GM12878 (cell line): Measurements from ENCODE around the gene HNRNPF. TPM values are rescaled to one million over a fixed set of nuclear protein-coding genes. Genes with fewer than 3 reads are reported as not detected.

ENCODE experiments used
- ATAC-seq: fragments of 200-7000 bp; cut with Tn5 transposase; 3 replicates; pipeline ENCODE4 v1.9.1; 2020; ENCODE audit warnings: mild to moderate bottlenecking, moderate library complexity
- BruUV-seq: library from RNA; stranded (reverse); fragments of 400-500 nt; replicated peaks from 2 replicates; lab custom pipeline; 2021; lab: Mats Ljungman, UMichigan
- CTCF ChIA-PET: fragments of 300-600 bp; sonication (Branson Sonifier 250); formaldehyde crosslinking; extraction: SDS; loops from one replicate; lab custom pipeline; 2021; ENCODE audit warnings: inconsistent platforms; lab: Yijun Ruan, JAX
- POLR2A ChIA-PET: fragments of 350-600 bp; formaldehyde crosslinking; extraction: SDS; loops from one replicate; lab custom pipeline; 2021; ENCODE audit warnings: inconsistent platforms; lab: Charles Lee
- RAD21 ChIA-PET: fragments of 300-600 bp; sonication (Branson Sonifier 250); formaldehyde crosslinking; loops from one replicate; lab custom pipeline; 2023; ENCODE audit warnings: antibody characterized with exemption; ENCODE audit not compliant: unreplicated experiment; lab: Charles Lee
- SMC1A ChIA-PET: fragments of 300-600 bp; sonication (Branson Sonifier 250); formaldehyde crosslinking; loops from one replicate; lab custom pipeline; 2023; ENCODE audit not compliant: unreplicated experiment, uncharacterized antibody; lab: Charles Lee
- DNase-seq: peaks from one replicate; pipeline ENCODE4 v3.0.0-alpha.2; 2011; ENCODE audit warnings: low read depth, low spot score
- FAIRE-seq: peaks from 3 replicates; lab custom pipeline; 2011; peaks lifted over from hg19 to GRCh38; lab: Jason Lieb, UNC
- H2AFZ ChIP-seq: 2 replicates; pipeline ENCODE4 v1.6.0; 2011; ENCODE audit warnings: low read depth, low read length, control low read depth; ENCODE audit not compliant: control insufficient read depth
- H3K27ac ChIP-seq: 2 replicates; pipeline ENCODE4 v1.5.1; 2011; ENCODE audit warnings: control low read depth; ENCODE audit not compliant: control insufficient read depth, insufficient read depth
- H3K27me3 ChIP-seq, 2 experiments: replicated peaks in 1 of 2; 2 replicates each; pipeline versions ENCODE4 v1.6.0 to v1.6.1; 2011; ENCODE audit warnings: low read length in 1 of 2; ENCODE audit not compliant: control insufficient read depth in 2 of 2, insufficient read depth in 2 of 2
- H3K36me3 ChIP-seq, 2 experiments: 2 replicates each; pipeline ENCODE4 v1.5.1; 2011; ENCODE audit warnings: low read length in 1 of 2; ENCODE audit not compliant: control insufficient read depth in 2 of 2, insufficient read depth in 2 of 2
- H3K4me1 ChIP-seq: 2 replicates; pipeline ENCODE4 v1.6.1; 2011; ENCODE audit warnings: mild to moderate bottlenecking, low read length, moderate library complexity, mixed read lengths; ENCODE audit not compliant: control insufficient read depth, insufficient read depth
- H3K4me2 ChIP-seq: 2 replicates; pipeline ENCODE4 v1.6.0; 2011; ENCODE audit warnings: control low read depth; ENCODE audit not compliant: control insufficient read depth, insufficient read depth
- H3K4me3 ChIP-seq: fragments of 200-600 bp; sonication (generic); 2 replicates; pipeline ENCODE4 v1.5.1; 2016
- H3K79me2 ChIP-seq: 2 replicates; pipeline ENCODE4 v1.6.0; 2011; ENCODE audit warnings: low read length; ENCODE audit not compliant: control insufficient read depth, insufficient read depth
- H3K9ac ChIP-seq: 2 replicates; pipeline ENCODE4 v1.8.0; 2011; ENCODE audit warnings: low read length, control low read depth, mixed read lengths; ENCODE audit not compliant: control insufficient read depth, insufficient read depth
- H3K9me3 ChIP-seq: replicated peaks from 3 replicates; pipeline ENCODE4 v1.5.1; 2011; ENCODE audit warnings: mild to moderate bottlenecking, low read length; ENCODE audit not compliant: control insufficient read depth, insufficient read depth
- H4K20me1 ChIP-seq: 2 replicates; pipeline ENCODE4 v1.6.0; 2011; ENCODE audit not compliant: control insufficient read depth, insufficient read depth
- BCL11A ChIP-seq: IDR thresholded peaks from 2 replicates; pipeline ENCODE4 v1.6.1; 2011; ENCODE audit warnings: low read depth, low read length
- CBFB ChIP-seq: IDR thresholded peaks from 2 replicates; pipeline ENCODE4 v1.6.1; 2016; ENCODE audit warnings: antibody characterized with exemption, low read depth
- CHD1 ChIP-seq: IDR thresholded peaks from 2 replicates; pipeline ENCODE4 v1.6.1; 2012; ENCODE audit warnings: low read depth, low read length, improper control_type of control experiment
- HDGF ChIP-seq: fragments of 450-650 bp; IDR thresholded peaks from 2 replicates; pipeline ENCODE4 v1.6.1; 2016; ENCODE audit warnings: antibody characterized with exemption
- IRF4 ChIP-seq: IDR thresholded peaks from 2 replicates; pipeline ENCODE4 v1.6.1; 2011; ENCODE audit warnings: low read depth, low read length
- JUND ChIP-seq: IDR thresholded peaks from 2 replicates; pipeline ENCODE4 v1.6.1; 2012; ENCODE audit warnings: low read depth, mild to moderate bottlenecking, low read length, improper control_type of control experiment, moderate library complexity
- MEF2A ChIP-seq: IDR thresholded peaks from 2 replicates; pipeline ENCODE4 v1.6.1; 2011; ENCODE audit warnings: low read depth, mild to moderate bottlenecking, low read length, moderate library complexity; ENCODE audit not compliant: insufficient read depth
- NBN ChIP-seq: fragments of 450-650 bp; IDR thresholded peaks from 2 replicates; pipeline ENCODE4 v1.6.1; 2016
- NFXL1 ChIP-seq: fragments of 450-650 bp; IDR thresholded peaks from 2 replicates; pipeline ENCODE4 v1.6.1; 2017; ENCODE audit warnings: antibody characterized with exemption, mild to moderate bottlenecking, borderline replicate concordance
- NFYB ChIP-seq: IDR thresholded peaks from 2 replicates; pipeline ENCODE4 v1.6.1; 2011; ENCODE audit warnings: low read depth, mild to moderate bottlenecking, low read length, improper control_type of control experiment, moderate library complexity; ENCODE audit not compliant: insufficient read depth
- POLR2A ChIP-seq: IDR thresholded peaks from 2 replicates; pipeline ENCODE4 v1.6.1; 2011; ENCODE audit warnings: low read depth, mild to moderate bottlenecking, low read length
- RCOR1 ChIP-seq: conservative IDR thresholded peaks from 2 replicates; pipeline ENCODE4 v1.6.1; 2012; ENCODE audit warnings: low read depth, low read length, improper control_type of control experiment
- RUNX3 ChIP-seq: IDR thresholded peaks from 2 replicates; pipeline ENCODE4 v1.6.1; 2012; ENCODE audit warnings: low read length, inconsistent platforms
- SIN3A ChIP-seq: IDR thresholded peaks from 2 replicates; pipeline ENCODE4 v1.6.1; 2012; ENCODE audit warnings: low read depth, low read length, improper control_type of control experiment
- SMAD5 ChIP-seq: IDR thresholded peaks from 2 replicates; pipeline ENCODE4 v1.6.1; 2016; ENCODE audit warnings: antibody characterized with exemption, low read depth
- SPI1 ChIP-seq: IDR thresholded peaks from 2 replicates; pipeline ENCODE4 v1.6.1; 2011; ENCODE audit warnings: low read depth, mild to moderate bottlenecking, low read length, moderate library complexity, borderline replicate concordance; ENCODE audit not compliant: insufficient read depth
- STAT1 ChIP-seq: fragments of 450-650 bp; conservative IDR thresholded peaks from 2 replicates; pipeline ENCODE4 v1.6.1; 2014; ENCODE audit warnings: antibody characterized with exemption, mild to moderate bottlenecking
- TCF7 ChIP-seq: IDR thresholded peaks from 2 replicates; pipeline ENCODE4 v1.6.1; 2014; ENCODE audit warnings: antibody characterized with exemption, borderline replicate concordance
- ZNF274 ChIP-seq: IDR thresholded peaks from one replicate; pipeline ENCODE4 v1.8.0; 2011; ENCODE audit not compliant: insufficient read length, insufficient read depth
- WGBS: methylation state at CpG from one replicate; pipeline ENCODE4 v1.1.6; 2016; ENCODE audit warnings: low lambda C conversion rate; ENCODE audit not compliant: insufficient replicate concordance, insufficient coverage; ENCODE audit errors: missing lambda C conversion rate; 5-methylcytosine and 5-hydroxymethylcytosine counted together
- in situ Hi-C: fragments of 300-500 bp; cut with MboI; formaldehyde crosslinking; loops from 9 replicates; pipeline ENCODE4 v1.14.3; 2018; ENCODE audit warnings: mixed read lengths
- intact Hi-C: fragments of 100-400 bp; cut with micrococcal nuclease; formaldehyde crosslinking; loops from one replicate; pipeline ENCODE4 v1.14.2; 2022; ENCODE audit not compliant: unreplicated experiment
- polyA plus RNA-seq, 11 experiments: library from polyadenylated mRNA; depleted of rRNA in 4 of 11; unstranded in 6 of 11; stranded (reverse) in 5 of 11; fragments of >200 nt; fragmentation: Nextera tagmentation in 4 of 11; fragmentation: Illumina TruSeq in 1 of 11; extraction: Ambion mirVana in 4 of 11; extraction: Trizol in 1 of 11; gene quantifications; 1 replicate in 1 of 11; 2 replicates in 10 of 11; pipeline versions ENCODE4 v1.2.1 to v1.2.3, GENCODE V29; 2011 to 2016; ENCODE audit warnings: inconsistent platforms in 2 of 11, missing spikeins in 2 of 11, low read depth in 1 of 11
- total RNA-seq, 4 experiments: library from RNA; depleted of rRNA in 3 of 4; stranded (reverse); fragments of >200 nt in 3 of 4; fragmentation: Illumina TruSeq in 1 of 4; extraction: Trizol in 1 of 4; gene quantifications; 2 replicates each; pipeline versions ENCODE4 v1.2.1 to v1.2.3, GENCODE V29; 2013 to 2021
- TF ChIP-seq, protein P1 (sequence below): fragments of 450-650 bp; IDR thresholded peaks from 2 replicates; pipeline ENCODE4 v1.6.1; 2016; ENCODE audit warnings: mild to moderate bottlenecking
- TF ChIP-seq, protein P2 (sequence below): fragments of 450-650 bp; IDR thresholded peaks from 2 replicates; pipeline ENCODE4 v1.6.1; 2017; ENCODE audit warnings: borderline replicate concordance
- TF ChIP-seq, protein P3 (sequence below): fragments of 450-650 bp; IDR thresholded peaks from 2 replicates; pipeline ENCODE4 v1.6.1; 2018; ENCODE audit warnings: mild to moderate bottlenecking, low read depth, moderate library complexity; ENCODE audit not compliant: partially characterized antibody

The HNRNPF gene
- total and polyA plus RNA-seq, 10 of the 15 experiments (the other 5 are each of a cell fraction or from before 2014, with no cell fraction given): 156 to 373 (median 293) TPM

DNA sequence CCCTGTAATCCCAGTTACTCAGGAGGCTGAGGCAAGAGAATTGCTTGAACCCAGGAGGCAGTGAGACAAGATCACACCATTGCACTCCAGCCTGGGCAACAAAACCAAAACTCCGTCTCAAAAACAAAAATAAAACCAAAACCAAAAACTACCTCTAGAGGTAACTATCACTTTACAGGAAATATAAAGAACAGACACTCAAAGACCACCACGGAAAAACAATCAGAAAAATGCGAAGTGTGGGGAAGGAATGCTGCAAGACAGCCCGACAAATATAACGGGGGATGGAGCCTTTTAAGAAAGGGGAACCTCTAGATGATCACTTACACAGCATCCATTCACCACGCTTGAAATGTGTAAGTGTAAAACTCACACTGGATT, 4.3 kb downstream of the HNRNPF start:
- CTCF ChIA-PET: no interaction called here
- Histone ChIP-seq H3K4me2 (peak overlapping the region; percentile 76), H3K4me3 (peak overlapping the region; percentile 98), H3K36me3 (peaks cover 0 to 9% of the 10 kb centered on the region in 2 experiments; a peak in 3 of 4 replicates), H3K9ac (peak overlapping the region; percentile 92), H3K27ac (peak overlapping the region; percentile 45; the same call in 1 of the 2 replicates), H3K9me3 (no peaks in the 10 kb centered on the region), H4K20me1 (peaks cover 7% of the 10 kb centered on the region), H3K27me3 (no peaks in the 10 kb centered on the region), H3K4me1 (peaks cover 21% of the 10 kb centered on the region), H2AFZ (no peak overlapping the region), H3K79me2 (peaks cover 96% of the 10 kb centered on the region)
- intact Hi-C loops (loop anchor here (2.0 to 5.0 kb wide), 3 partner anchors 16 to 267 kb away; partner anchors contain the start of gene CSGALNACT2), in situ Hi-C loops (loop anchor here (10.0 to 25.0 kb wide), 4 partner anchors 267 to 1560 kb away; partner anchors contain the start of genes CSGALNACT2 and ZNF33B)
- DNase-seq (no peak), FAIRE-seq (no peak), ATAC-seq (no peak)
- SMC1A ChIA-PET: no interaction called here
- BruUV-seq: no TSS peak
- RAD21 ChIA-PET: interaction anchor here (0.7 to 1.5 kb wide), 2 partner anchors 48 to 1475 kb away, joined by 3 to 4 read pairs; no protein-coding TSS in a partner anchor
- POLR2A ChIA-PET: interaction anchor here (0.7 to 3.4 kb wide), 2 partner anchors 9 to 1563 kb away, joined by 3 to 19 read pairs; no protein-coding TSS in a partner anchor
- TF ChIP-seq RCOR1: no peak
- no peak for TF ChIP-seq CBFB
- no peak for TF ChIP-seq NFXL1
- TF ChIP-seq RUNX3: no peak
- TF ChIP-seq, protein P1, sequence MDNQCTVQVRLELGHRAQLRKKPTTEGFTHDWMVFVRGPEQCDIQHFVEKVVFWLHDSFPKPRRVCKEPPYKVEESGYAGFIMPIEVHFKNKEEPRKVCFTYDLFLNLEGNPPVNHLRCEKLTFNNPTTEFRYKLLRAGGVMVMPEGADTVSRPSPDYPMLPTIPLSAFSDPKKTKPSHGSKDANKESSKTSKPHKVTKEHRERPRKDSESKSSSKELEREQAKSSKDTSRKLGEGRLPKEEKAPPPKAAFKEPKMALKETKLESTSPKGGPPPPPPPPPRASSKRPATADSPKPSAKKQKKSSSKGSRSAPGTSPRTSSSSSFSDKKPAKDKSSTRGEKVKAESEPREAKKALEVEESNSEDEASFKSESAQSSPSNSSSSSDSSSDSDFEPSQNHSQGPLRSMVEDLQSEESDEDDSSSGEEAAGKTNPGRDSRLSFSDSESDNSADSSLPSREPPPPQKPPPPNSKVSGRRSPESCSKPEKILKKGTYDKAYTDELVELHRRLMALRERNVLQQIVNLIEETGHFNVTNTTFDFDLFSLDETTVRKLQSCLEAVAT: peak; percentile 65
- TF ChIP-seq CHD1: 0 out of 2 replicates have a peak, but pooled peaks have one; percentile 6
- no peak for TF ChIP-seq TCF7
- TF ChIP-seq, protein P2, sequence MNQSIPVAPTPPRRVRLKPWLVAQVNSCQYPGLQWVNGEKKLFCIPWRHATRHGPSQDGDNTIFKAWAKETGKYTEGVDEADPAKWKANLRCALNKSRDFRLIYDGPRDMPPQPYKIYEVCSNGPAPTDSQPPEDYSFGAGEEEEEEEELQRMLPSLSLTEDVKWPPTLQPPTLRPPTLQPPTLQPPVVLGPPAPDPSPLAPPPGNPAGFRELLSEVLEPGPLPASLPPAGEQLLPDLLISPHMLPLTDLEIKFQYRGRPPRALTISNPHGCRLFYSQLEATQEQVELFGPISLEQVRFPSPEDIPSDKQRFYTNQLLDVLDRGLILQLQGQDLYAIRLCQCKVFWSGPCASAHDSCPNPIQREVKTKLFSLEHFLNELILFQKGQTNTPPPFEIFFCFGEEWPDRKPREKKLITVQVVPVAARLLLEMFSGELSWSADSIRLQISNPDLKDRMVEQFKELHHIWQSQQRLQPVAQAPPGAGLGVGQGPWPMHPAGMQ: no peak
- TF ChIP-seq SIN3A: no peak
- no peak for TF ChIP-seq IRF4
- TF ChIP-seq, protein P3, sequence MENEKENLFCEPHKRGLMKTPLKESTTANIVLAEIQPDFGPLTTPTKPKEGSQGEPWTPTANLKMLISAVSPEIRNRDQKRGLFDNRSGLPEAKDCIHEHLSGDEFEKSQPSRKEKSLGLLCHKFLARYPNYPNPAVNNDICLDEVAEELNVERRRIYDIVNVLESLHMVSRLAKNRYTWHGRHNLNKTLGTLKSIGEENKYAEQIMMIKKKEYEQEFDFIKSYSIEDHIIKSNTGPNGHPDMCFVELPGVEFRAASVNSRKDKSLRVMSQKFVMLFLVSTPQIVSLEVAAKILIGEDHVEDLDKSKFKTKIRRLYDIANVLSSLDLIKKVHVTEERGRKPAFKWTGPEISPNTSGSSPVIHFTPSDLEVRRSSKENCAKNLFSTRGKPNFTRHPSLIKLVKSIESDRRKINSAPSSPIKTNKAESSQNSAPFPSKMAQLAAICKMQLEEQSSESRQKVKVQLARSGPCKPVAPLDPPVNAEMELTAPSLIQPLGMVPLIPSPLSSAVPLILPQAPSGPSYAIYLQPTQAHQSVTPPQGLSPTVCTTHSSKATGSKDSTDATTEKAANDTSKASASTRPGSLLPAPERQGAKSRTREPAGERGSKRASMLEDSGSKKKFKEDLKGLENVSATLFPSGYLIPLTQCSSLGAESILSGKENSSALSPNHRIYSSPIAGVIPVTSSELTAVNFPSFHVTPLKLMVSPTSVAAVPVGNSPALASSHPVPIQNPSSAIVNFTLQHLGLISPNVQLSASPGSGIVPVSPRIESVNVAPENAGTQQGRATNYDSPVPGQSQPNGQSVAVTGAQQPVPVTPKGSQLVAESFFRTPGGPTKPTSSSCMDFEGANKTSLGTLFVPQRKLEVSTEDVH: peak; percentile 31
- TF ChIP-seq STAT1: no peak
- no peak for TF ChIP-seq SPI1
- TF ChIP-seq NBN: peak; percentile 40; the same call in 1 of the 2 replicates
- TF ChIP-seq BCL11A: no peak
- no peak for TF ChIP-seq NFYB
- peak; percentile 73 for TF ChIP-seq HDGF
- no peak for TF ChIP-seq MEF2A
- no peak for TF ChIP-seq ZNF274
- TF ChIP-seq JUND: no peak
- no peak for TF ChIP-seq SMAD5
- TF ChIP-seq POLR2A: no peak
- 1% methylated on average over 6 of the region's 6 CpGs for WGBS
